AG09309 (cell line): ENCODE measurements around the gene UMOD.
"Not testable (repeated sequence)": the region's sequence is repeated elsewhere in the genome, so short reads cannot be mapped to it uniquely, and the experiment has no call there.

ENCODE experiments used
- DNase-seq: peaks from one replicate; pipeline ENCODE4 v3.0.0-alpha.2; 2010; ENCODE audit warnings: low read depth
- H3K4me3 ChIP-seq: 2 replicates; pipeline ENCODE4 v1.5.1; 2011; ENCODE audit warnings: mild to moderate bottlenecking, low read depth, low read length, moderate library complexity; ENCODE audit not compliant: control insufficient read depth
- TF ChIP-seq, protein P1 (sequence below): IDR thresholded peaks from 2 replicates; pipeline ENCODE4 v1.5.1; 2011; ENCODE audit warnings: mild to moderate bottlenecking, low read depth, low read length, inconsistent platforms; ENCODE audit not compliant: insufficient read depth, control insufficient read depth; ENCODE audit errors: missing control alignments

UMOD gene

DNA sequence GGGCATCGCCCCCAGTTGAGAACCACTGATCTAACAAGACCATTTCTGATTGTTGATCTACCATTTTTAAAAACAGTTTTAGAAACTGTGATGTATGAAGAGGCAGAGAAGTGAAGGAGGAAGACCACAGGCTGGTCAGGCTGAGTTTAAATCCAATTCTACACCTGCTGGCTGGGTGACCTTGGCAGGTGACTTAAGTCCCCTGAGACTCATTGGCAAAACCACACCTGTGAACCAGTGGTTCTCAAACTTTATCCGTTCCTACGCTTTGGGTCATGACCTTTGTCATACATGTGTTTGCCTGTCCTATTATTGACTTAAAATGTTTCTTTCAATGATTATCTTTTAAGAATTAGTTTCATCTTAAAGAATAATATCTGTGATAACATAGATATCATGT is 27.5 kb downstream of the UMOD start:
- H3K4me3 ChIP-seq = no peak overlapping the region
- no peak for DNase-seq
- TF ChIP-seq, protein P1, sequence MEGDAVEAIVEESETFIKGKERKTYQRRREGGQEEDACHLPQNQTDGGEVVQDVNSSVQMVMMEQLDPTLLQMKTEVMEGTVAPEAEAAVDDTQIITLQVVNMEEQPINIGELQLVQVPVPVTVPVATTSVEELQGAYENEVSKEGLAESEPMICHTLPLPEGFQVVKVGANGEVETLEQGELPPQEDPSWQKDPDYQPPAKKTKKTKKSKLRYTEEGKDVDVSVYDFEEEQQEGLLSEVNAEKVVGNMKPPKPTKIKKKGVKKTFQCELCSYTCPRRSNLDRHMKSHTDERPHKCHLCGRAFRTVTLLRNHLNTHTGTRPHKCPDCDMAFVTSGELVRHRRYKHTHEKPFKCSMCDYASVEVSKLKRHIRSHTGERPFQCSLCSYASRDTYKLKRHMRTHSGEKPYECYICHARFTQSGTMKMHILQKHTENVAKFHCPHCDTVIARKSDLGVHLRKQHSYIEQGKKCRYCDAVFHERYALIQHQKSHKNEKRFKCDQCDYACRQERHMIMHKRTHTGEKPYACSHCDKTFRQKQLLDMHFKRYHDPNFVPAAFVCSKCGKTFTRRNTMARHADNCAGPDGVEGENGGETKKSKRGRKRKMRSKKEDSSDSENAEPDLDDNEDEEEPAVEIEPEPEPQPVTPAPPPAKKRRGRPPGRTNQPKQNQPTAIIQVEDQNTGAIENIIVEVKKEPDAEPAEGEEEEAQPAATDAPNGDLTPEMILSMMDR = no peak

DNA sequence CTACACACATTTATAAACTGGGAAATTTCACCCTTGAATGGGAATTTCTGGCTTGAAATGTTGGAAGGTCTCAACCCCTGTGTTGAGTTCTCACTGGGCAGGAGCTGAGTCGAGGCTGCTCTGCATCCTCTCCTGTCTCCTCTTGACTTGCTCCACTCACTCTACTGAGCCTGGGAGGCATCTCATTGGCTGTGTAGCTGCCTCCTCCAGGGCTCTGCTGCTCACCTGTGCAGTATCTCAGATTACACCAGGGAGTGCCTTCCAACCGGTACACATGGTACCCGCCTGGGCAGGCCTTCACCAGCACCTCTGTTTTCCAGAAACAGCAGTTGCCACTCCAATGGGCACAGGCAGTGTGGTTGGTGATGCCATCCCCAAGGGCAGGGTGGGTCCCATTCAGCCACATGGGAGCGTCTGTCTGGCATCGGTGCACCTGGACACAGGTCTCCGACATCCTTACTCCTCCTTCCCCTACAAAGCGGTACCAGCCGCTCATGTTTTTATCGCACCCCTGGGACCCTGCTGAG is 28.9 kb downstream of the UMOD start:
- no peak for DNase-seq
- H3K4me3 ChIP-seq = no peak overlapping the region
- TF ChIP-seq, protein P1 = no peak

DNA sequence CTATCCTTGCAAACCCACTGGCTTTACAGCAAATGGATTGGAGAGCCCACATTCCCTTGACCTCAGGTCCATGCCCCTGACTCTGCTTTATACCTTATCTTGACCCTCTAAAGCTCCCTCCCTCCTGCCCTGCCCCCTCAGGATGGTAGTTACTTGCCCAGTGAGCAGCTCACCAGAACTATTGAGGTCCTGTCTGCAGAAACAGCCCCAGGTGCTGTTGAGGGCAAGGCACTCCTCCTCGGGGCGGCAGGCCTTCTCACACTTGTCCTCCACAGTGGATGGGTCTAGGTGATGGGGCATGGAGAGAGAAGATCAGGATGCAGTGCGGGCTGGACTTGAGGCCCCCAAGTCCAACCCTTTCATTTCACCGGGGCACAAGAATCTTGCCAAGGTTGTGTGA is 29.8 kb downstream of the UMOD start:
- no peak for DNase-seq
- TF ChIP-seq, protein P1 = no peak
- H3K4me3 ChIP-seq = no peak overlapping the region

DNA sequence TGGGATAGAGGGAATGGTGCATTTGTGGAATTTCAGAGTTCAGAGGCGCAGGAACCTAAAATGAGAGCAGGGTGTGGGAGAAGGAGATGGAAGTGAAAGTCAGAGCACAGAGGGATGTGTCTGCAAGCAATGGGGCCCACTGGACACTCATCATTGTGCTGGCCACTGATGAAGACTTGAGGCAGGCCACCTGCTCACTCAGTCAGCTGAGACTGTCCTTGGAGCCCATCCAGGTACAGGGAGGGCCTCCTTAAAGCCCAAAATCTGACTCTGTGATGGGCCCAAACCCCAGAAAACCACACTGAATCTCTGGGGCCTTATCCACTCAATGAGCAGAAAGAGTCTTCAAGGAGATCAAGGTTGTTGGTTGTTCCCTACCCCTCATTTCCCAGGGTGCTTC is 30.8 kb downstream of the UMOD start:
- TF ChIP-seq, protein P1 = no peak
- no peak overlapping the region for H3K4me3 ChIP-seq
- no peak for DNase-seq

DNA sequence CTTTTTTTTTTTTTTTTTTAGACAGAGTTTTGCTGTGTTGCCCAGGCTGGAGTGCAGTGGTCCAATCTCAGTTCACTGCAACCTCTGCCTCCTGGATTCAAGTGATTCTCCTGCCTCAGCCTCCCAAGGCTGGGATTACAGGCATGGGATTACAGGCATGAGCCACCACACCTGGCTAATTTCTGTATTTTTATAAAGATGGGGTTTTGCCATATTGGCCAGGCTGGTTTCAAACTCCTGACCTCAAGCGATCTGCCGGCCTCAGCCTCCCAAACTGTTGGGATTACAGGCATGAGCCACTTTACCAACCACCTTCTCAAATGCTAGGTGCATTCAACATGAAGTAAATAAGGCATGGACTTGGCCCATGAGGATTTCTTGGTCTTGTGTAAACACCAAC is 31.5 kb downstream of the UMOD start:
- H3K4me3 ChIP-seq, DNase-seq: not testable (repeated sequence)

DNA sequence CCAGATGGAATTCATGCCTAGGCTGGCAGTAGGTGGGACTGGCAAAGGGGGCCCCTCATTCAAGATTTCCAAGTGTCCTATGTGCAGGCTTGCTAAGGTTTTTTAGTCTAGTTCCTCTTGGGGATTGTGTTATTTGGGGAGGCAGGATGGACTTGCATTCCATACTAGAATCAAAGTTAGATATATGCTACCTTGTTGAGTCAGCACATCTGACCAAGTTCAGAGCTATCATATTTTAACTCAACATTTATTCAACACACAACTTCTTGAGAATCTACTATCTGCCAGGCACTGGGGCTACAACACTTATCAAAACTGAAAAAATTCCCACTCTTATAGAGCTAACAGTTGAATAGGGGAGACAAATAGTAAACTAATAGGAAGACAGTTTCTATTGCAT is 31.9 kb downstream of the UMOD start:
- TF ChIP-seq, protein P1 = no peak
- DNase-seq = no peak
- H3K4me3 ChIP-seq = no peak overlapping the region

DNA sequence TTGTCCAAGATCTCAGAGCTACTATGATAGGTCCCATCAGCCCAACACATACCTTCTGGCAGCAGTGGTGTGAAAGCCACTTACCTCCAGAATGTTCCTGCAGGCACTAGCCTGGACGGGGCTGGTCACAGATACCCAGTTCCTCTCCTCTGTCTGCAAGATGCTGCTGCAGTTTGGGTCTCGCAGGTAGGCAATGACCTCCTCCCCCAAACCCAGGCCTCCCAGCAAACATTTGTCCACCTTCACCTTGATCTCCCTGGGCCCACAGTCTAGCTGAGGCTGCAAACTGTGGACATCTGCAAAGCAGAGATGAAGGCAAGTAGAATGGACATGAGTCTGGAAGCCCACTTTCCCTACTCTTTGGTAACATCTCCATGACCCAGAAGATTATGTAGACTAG is 32.3 kb downstream of the UMOD start:
- H3K4me3 ChIP-seq = no peak overlapping the region
- TF ChIP-seq, protein P1 = no peak
- no peak for DNase-seq
